HK-2 (cell line): ENCODE measurements around the gene GRB14.
"Not testable (repeated sequence)": the region's sequence is repeated elsewhere in the genome, so short reads cannot be mapped to it uniquely, and the experiment has no call there.

ENCODE experiments used
- DNase-seq: peaks from one replicate; pipeline ENCODE4 v3.0.0-alpha.2; 2018; ENCODE audit not compliant: unreplicated experiment

Gene GRB14

GRCh38 chr2:164495491-164496223, 125.6 kb downstream of the GRB14 start:
- DNase-seq: no peak

- DNase-seq: no peak
These were observed 135.7 kb downstream of the GRB14 start for GRCh38 chr2:164485541-164485940.

GRCh38 chr2:164479460-164479859, 141.8 kb downstream of the GRB14 start:
- DNase-seq: peak; percentile 21

GRCh38 chr2:164478205-164478604, 143.1 kb downstream of the GRB14 start:
- DNase-seq: no peak

- DNase-seq: no peak
These were observed 146.4 kb downstream of the GRB14 start for GRCh38 chr2:164474873-164475272.

GRCh38 chr2:164473021-164473420, 148.3 kb downstream of the GRB14 start:
- DNase-seq: no peak

GRCh38 chr2:164465047-164465446, 156.2 kb downstream of the GRB14 start:
- DNase-seq: not testable (repeated sequence)

GRCh38 chr2:164464376-164464775, 156.9 kb downstream of the GRB14 start:
- no peak for DNase-seq

GRCh38 chr2:164458792-164459191, 162.5 kb downstream of the GRB14 start:
- no peak for DNase-seq

GRCh38 chr2:164457271-164457670, 164.0 kb downstream of the GRB14 start:
- DNase-seq: no peak

- no peak for DNase-seq
These were observed 164.7 kb downstream of the GRB14 start for GRCh38 chr2:164456619-164457018.

- DNase-seq: no peak
These were observed 167.5 kb downstream of the GRB14 start for GRCh38 chr2:164453656-164454305.

- DNase-seq: no peak
These were observed 171.0 kb downstream of the GRB14 start for GRCh38 chr2:164450278-164450677.

GRCh38 chr2:164449706-164450105, 171.6 kb downstream of the GRB14 start:
- DNase-seq: no peak

GRCh38 chr2:164447660-164448059, 173.6 kb downstream of the GRB14 start:
- no peak for DNase-seq
